HG03039 (cell line): ENCODE results near the gene NR4A1.
"Not testable (repeated sequence)": the region's sequence is repeated elsewhere in the genome, so short reads cannot be mapped to it uniquely, and the experiment has no call there.

ENCODE experiments used
- ATAC-seq: cut with Tn5 transposase; IDR thresholded peaks from one replicate; pipeline ENCODE4 v1.9.1; 2021; ENCODE audit warnings: mild to moderate bottlenecking, moderate library complexity; ENCODE audit not compliant: unreplicated experiment

NR4A1 gene

DNA sequence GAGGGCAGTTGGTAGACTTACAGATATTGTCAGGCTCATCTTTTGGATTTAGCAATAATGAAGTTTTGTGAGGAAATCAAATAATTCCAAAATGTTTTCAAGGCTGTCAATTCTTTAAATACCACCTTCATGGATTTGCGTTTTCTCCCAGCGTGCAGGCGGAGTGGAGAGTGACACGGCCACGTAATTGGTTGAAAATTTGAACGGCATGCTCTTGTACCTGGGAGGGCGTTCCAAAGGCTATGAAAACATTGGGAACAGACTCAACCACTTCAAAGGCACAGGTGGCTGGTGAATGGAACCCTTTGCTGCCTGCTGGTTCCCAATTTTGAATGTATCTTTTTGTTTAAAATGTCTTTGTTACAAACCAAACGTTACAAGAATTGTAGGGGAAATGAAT, 40.6 kb downstream of the NR4A1 start:
- ATAC-seq = no peak

DNA sequence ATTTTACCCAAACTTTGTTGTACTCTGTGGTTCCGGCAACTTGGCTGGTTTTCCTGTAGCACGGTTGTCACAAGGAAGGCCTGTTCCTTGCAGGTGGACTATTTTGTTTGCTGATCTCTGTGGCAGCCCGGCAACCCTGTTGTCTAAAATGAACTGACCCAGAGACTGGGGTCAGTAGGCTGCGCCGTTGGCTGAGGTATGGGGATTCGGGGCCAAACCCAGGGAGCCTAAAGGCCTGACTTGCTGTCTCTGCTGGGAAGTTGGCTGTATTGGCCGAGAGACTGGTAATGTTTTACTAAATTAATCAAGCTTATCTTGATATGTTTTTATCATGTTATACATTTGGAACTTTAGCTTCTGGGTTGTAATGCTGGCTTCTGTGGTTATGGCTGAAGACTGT, 42.1 kb downstream of the NR4A1 start:
- no peak for ATAC-seq

DNA sequence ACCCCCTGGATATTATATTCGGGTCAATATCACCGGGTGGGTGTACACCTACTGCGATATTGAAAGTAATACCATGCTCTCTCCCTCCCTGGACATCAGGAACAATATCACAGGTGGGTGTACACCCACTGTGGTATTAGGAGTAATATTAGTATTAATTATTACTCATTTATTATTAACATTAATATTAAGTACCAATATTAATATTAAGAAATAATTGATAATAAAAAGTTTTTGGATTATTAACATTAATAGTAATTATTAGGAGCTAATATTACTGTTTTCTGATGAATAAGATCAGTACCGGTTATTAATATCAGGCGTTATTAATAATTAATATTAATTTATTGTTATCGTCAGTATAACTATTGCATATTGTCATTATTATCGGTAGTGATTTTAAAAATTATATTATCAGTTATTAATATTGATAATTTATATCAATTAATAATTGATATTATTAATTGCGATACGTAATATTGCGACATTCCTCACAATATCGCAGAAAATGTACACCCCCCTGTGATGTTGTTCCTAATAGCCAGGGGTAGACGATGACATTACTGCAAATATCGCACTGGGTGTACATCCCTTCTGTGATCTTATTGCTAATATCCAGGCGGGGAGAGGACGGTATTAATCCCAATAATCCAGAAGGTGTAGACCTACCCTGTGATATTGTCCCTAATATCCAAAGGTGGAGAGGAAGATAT, 45.2 kb downstream of the NR4A1 start:
- no peak for ATAC-seq

DNA sequence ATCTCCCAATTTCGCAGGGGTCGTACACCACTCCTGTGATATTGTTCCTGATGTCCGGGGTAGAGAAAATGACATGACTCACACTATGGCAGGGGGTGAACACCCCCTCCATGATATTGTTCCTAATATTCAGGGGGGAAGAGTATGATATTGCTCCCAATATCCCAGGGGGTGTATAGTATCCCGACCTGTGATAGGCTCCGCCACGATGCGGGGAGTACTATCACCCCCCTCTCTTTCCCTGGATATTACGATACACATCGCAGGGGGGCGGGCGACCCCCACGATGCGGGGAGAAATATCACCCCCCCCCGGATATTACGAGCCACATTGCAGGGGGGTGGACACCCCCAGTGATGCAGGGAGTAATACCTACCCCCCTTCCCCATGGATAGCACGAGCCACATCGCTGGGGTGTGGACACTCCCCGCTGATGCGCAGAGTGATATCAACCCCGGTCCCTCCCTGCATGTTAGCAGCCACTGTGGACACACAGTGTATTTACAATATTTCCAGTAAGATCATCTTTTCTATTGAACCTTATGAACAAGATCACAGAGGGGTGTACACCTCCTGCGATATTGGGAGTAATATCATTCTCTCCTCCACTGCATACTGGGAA, 45.9 kb downstream of the NR4A1 start:
- no peak for ATAC-seq

DNA sequence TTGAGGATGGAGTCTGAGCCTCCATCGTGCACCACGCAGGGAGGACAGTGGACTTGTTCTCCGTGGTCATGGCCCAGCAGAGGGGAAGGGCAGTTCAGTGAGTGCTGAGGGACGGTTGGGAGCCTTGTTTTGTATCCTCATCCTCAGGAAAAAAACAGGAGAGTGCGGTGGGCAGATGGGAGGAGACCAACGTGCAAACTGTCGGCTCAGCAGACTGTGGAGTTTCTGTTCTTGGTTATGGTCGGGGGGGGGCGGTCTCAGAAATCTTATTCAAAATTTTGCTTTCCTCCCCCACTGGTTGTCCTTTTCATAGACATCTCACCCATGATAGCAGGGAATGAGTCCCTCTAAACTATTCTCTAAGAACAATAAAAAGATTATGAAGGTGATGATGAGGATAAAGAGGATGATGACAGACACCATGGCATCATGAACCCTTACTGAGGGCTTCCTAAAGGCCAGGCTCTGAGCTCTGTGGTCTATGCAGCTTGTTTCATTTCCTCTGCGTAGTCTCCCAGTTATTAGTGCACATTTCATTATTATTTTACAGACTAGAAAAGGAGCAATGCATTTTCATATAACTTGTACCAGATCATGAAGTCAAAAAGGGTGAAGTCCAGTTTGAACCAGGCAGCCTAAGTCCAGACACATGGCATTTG, 53.3 kb downstream of the NR4A1 start:
- ATAC-seq = not testable (repeated sequence)
